H9 (cell line): ENCODE measurements around the gene DGKB. TPM values are rescaled to one million over a fixed set of nuclear protein-coding genes. Genes with fewer than 3 reads are reported as not detected.

Experiments
- DNase-seq: peaks from one replicate; pipeline ENCODE4 v3.0.0-alpha.2; 2017
- H2AFZ ChIP-seq: one replicate; pipeline ENCODE4 v1.6.1; 2013; ENCODE audit warnings: mild to moderate bottlenecking, low read length, control low read depth, moderate library complexity
- H2AK5ac ChIP-seq: 2 replicates; pipeline ENCODE4 v1.6.1; 2013; ENCODE audit warnings: low read length, control low read depth, mixed read lengths; ENCODE audit not compliant: insufficient read length
- H2BK120ac ChIP-seq: one replicate; pipeline ENCODE4 v1.6.1; 2013; ENCODE audit warnings: low read depth, mild to moderate bottlenecking, low read length, control low read depth, inconsistent platforms; ENCODE audit not compliant: poor library complexity, severe bottlenecking
- H2BK12ac ChIP-seq: 2 replicates; pipeline ENCODE4 v1.6.1; 2013; ENCODE audit warnings: low read length, control low read depth, mixed read lengths, low read depth; ENCODE audit not compliant: insufficient read length
- H2BK15ac ChIP-seq: 2 replicates; pipeline ENCODE4 v1.6.1; 2013; ENCODE audit warnings: low read depth, low read length, control low read depth
- H2BK20ac ChIP-seq: one replicate; pipeline ENCODE4 v1.6.1; 2013; ENCODE audit warnings: low read depth, mild to moderate bottlenecking, low read length, control low read depth, inconsistent platforms; ENCODE audit not compliant: poor library complexity, severe bottlenecking
- H2BK5ac ChIP-seq: 2 replicates; pipeline ENCODE4 v1.6.1; 2013; ENCODE audit warnings: low read length, control low read depth, mixed read lengths; ENCODE audit not compliant: insufficient read length
- H3K14ac ChIP-seq: 2 replicates; pipeline ENCODE4 v1.6.1; 2013; ENCODE audit warnings: low read length, control low read depth; ENCODE audit not compliant: insufficient read depth
- H3K18ac ChIP-seq: 2 replicates; pipeline ENCODE4 v1.6.1; 2013; ENCODE audit warnings: low read depth, mild to moderate bottlenecking, mixed read lengths, low read length, control low read depth; ENCODE audit not compliant: insufficient read length
- H3K23ac ChIP-seq: 2 replicates; pipeline ENCODE4 v1.6.1; 2013; ENCODE audit warnings: low read length, control low read depth, mixed read lengths, low read depth; ENCODE audit not compliant: insufficient read length
- H3K23me2 ChIP-seq: 2 replicates; pipeline ENCODE4 v1.6.1; 2013; ENCODE audit warnings: low read depth, mild to moderate bottlenecking, mixed read lengths, low read length, control low read depth; ENCODE audit not compliant: insufficient read length, poor library complexity, severe bottlenecking
- H3K27ac ChIP-seq: 2 replicates; pipeline ENCODE4 v1.5.1; 2013; ENCODE audit warnings: low read length, control low read depth, mixed read lengths, low read depth; ENCODE audit not compliant: insufficient read length
- H3K27me3 ChIP-seq: 2 replicates; pipeline ENCODE4 v1.6.1; 2013; ENCODE audit warnings: low read length, control low read depth, inconsistent platforms; ENCODE audit not compliant: insufficient read depth
- H3K4ac ChIP-seq: 2 replicates; pipeline ENCODE4 v1.6.1; 2013; ENCODE audit warnings: low read depth, mild to moderate bottlenecking, control low read depth, inconsistent platforms, low read length, moderate library complexity
- H3K4me1 ChIP-seq: 2 replicates; pipeline ENCODE4 v1.6.1; 2013; ENCODE audit warnings: low read length, control low read depth, inconsistent platforms; ENCODE audit not compliant: insufficient read depth
- H3K4me2 ChIP-seq: 2 replicates; pipeline ENCODE4 v1.6.1; 2013; ENCODE audit warnings: low read length, control low read depth, mixed read lengths; ENCODE audit not compliant: insufficient read length, insufficient read depth
- H3K56ac ChIP-seq: 2 replicates; pipeline ENCODE4 v1.6.1; 2013; ENCODE audit warnings: low read depth, mild to moderate bottlenecking, mixed read lengths, low read length, control low read depth; ENCODE audit not compliant: insufficient read length
- H3K79me1 ChIP-seq: 2 replicates; pipeline ENCODE4 v1.6.1; 2013; ENCODE audit warnings: low read depth, mild to moderate bottlenecking, moderate library complexity, low read length, control low read depth, inconsistent platforms; ENCODE audit not compliant: insufficient read depth, poor library complexity, severe bottlenecking
- H3K79me2 ChIP-seq: 2 replicates; pipeline ENCODE4 v1.6.1; 2013; ENCODE audit warnings: low read length, control low read depth, inconsistent platforms; ENCODE audit not compliant: insufficient read depth
- H3K9ac ChIP-seq: 2 replicates; pipeline ENCODE4 v1.6.1; 2013; ENCODE audit warnings: low read length, control low read depth, mixed read lengths; ENCODE audit not compliant: insufficient read length; ENCODE audit errors: extremely low read depth
- H3K9me3 ChIP-seq: one replicate; pipeline ENCODE4 v1.6.1; 2013; ENCODE audit warnings: low read depth, low read length, inconsistent platforms; ENCODE audit not compliant: control insufficient read depth
- H3T11ph ChIP-seq: one replicate; pipeline ENCODE4 v1.6.1; 2013; ENCODE audit warnings: mild to moderate bottlenecking, low read length, control low read depth, inconsistent platforms
- H4K20me1 ChIP-seq: one replicate; pipeline ENCODE4 v1.6.1; 2013; ENCODE audit not compliant: control insufficient read depth, insufficient read length, insufficient read depth
- H4K5ac ChIP-seq: 2 replicates; pipeline ENCODE4 v1.6.1; 2013; ENCODE audit warnings: low read depth, mild to moderate bottlenecking, mixed read lengths, low read length, control low read depth; ENCODE audit not compliant: insufficient read length
- H4K8ac ChIP-seq: replicated peaks from 2 replicates; pipeline ENCODE4 v1.6.1; 2013; ENCODE audit warnings: low read length, control low read depth, mixed read lengths, low read depth; ENCODE audit not compliant: insufficient read length
- H4K91ac ChIP-seq: 2 replicates; pipeline ENCODE4 v1.6.1; 2013; ENCODE audit warnings: low read depth, mild to moderate bottlenecking, moderate library complexity, mixed read lengths, low read length, control low read depth; ENCODE audit not compliant: insufficient read length
- H3K27ac Mint-ChIP-seq, 3 experiments: 2 replicates in 2 of 3; 3 replicates in 1 of 3; pipeline ENCODE4 v1.8.0; 2020 to 2021; ENCODE audit warnings: mixed read lengths in 3 of 3, mild to moderate bottlenecking in 1 of 3, moderate library complexity in 1 of 3
- H3K27me3 Mint-ChIP-seq: 2 replicates; pipeline ENCODE4 v1.8.0; 2021; ENCODE audit warnings: low read depth, mild to moderate bottlenecking, moderate library complexity, mixed read lengths
- H3K36me3 Mint-ChIP-seq, 3 experiments: 2 replicates in 2 of 3; 3 replicates in 1 of 3; pipeline ENCODE4 v1.8.0; 2020 to 2021; ENCODE audit warnings: low read depth in 3 of 3, mixed read lengths in 3 of 3; ENCODE audit not compliant: insufficient read depth in 1 of 3
- H3K4me1 Mint-ChIP-seq, 2 experiments: 2 replicates each; pipeline ENCODE4 v1.8.0; 2020; ENCODE audit warnings: mixed read lengths in 2 of 2
- H3K4me3 Mint-ChIP-seq, 2 experiments: 2 replicates in 1 of 2; 3 replicates in 1 of 2; pipeline ENCODE4 v1.8.0; 2020 to 2021; ENCODE audit warnings: mild to moderate bottlenecking in 2 of 2, mixed read lengths in 2 of 2, moderate library complexity in 1 of 2
- H3K9me3 Mint-ChIP-seq, 2 experiments: 2 replicates in 1 of 2; 3 replicates in 1 of 2; pipeline ENCODE4 v1.8.0; 2020; ENCODE audit warnings: mild to moderate bottlenecking in 2 of 2, mixed read lengths in 2 of 2, moderate library complexity in 1 of 2
- CTCF ChIP-seq: fragments of 200-600 bp; sonication (generic); conservative IDR thresholded peaks from 3 replicates; pipeline ENCODE4 v1.8.0; 2021; ENCODE audit warnings: antibody characterized with exemption, mild to moderate bottlenecking
- total RNA-seq: library from RNA; stranded (reverse); gene quantifications from 2 replicates; pipeline ENCODE4 v1.2.1, GENCODE V29; 2021

DGKB gene
- total RNA-seq, 1 experiment from 2014 or later = 0.26 TPM

DNA sequence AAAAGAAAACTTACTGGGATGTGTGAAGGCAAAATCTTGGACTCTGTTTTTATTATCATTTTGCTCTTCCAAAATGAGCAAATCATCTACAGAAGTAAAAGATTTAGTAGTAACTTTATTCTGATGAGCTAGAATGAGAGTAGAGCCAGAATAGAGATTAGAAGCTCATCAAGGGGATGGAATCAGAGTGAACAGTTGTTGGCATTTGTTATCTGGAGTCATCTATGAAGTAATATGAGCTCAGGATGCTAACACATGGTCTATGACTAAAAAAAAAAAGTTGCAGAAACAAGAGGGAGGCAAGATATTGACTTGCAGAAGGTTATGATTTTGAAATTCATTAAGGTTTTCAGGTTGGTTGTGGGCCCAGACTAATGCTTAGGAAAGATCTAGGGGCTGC lies 504.0 kb downstream of the DGKB start:
- no peak overlapping the region for H2BK20ac ChIP-seq
- H3K56ac ChIP-seq = no peak overlapping the region
- H4K20me1 ChIP-seq = no peaks in the 10 kb centered on the region
- no peak overlapping the region for H2BK5ac ChIP-seq
- H3T11ph ChIP-seq = no peak overlapping the region
- H3K23ac ChIP-seq = no peak overlapping the region
- H3K27me3 Mint-ChIP-seq = no peaks in the 10 kb centered on the region
- no peaks in the 10 kb centered on the region for H3K23me2 ChIP-seq
- H3K9me3 Mint-ChIP-seq = no peaks in the 10 kb centered on the region
- H3K79me1 ChIP-seq = no peaks in the 10 kb centered on the region
- no peak overlapping the region for H2BK15ac ChIP-seq
- H2BK120ac ChIP-seq = no peak overlapping the region
- no peak overlapping the region for H3K4me2 ChIP-seq
- H2AK5ac ChIP-seq = no peak overlapping the region
- DNase-seq = no peak
- peaks cover 4 to 5% of the 10 kb centered on the region in 2 experiments for H3K4me1 Mint-ChIP-seq
- H3K27me3 ChIP-seq = no peaks in the 10 kb centered on the region
- H3K18ac ChIP-seq = no peak overlapping the region
- H3K4ac ChIP-seq = no peak overlapping the region
- H4K91ac ChIP-seq = no peak overlapping the region
- no peak overlapping the region for H3K9ac ChIP-seq
- no peaks in the 10 kb centered on the region for H3K79me2 ChIP-seq
- H2BK12ac ChIP-seq = no peak overlapping the region
- no peak overlapping the region for H2AFZ ChIP-seq
- H3K14ac ChIP-seq = no peak overlapping the region
- no peak overlapping the region for H3K4me3 Mint-ChIP-seq
- no peaks in the 10 kb centered on the region for H3K36me3 Mint-ChIP-seq
- H3K27ac ChIP-seq = no peak overlapping the region
- H3K4me1 ChIP-seq = no peaks in the 10 kb centered on the region
- TF ChIP-seq CTCF = no peak
- no peak overlapping the region for H4K5ac ChIP-seq
- no peak overlapping the region for H4K8ac ChIP-seq
- no peak overlapping the region for H3K27ac Mint-ChIP-seq
- no peaks in the 10 kb centered on the region for H3K9me3 ChIP-seq
